GM19395 (cell line): ENCODE results near the gene ADSS1.

ENCODE experiments used
- ATAC-seq: cut with Tn5 transposase; IDR thresholded peaks from one replicate; pipeline ENCODE4 v1.9.1; 2021; ENCODE audit warnings: mild to moderate bottlenecking, moderate library complexity; ENCODE audit not compliant: unreplicated experiment

Gene ADSS1

DNA sequence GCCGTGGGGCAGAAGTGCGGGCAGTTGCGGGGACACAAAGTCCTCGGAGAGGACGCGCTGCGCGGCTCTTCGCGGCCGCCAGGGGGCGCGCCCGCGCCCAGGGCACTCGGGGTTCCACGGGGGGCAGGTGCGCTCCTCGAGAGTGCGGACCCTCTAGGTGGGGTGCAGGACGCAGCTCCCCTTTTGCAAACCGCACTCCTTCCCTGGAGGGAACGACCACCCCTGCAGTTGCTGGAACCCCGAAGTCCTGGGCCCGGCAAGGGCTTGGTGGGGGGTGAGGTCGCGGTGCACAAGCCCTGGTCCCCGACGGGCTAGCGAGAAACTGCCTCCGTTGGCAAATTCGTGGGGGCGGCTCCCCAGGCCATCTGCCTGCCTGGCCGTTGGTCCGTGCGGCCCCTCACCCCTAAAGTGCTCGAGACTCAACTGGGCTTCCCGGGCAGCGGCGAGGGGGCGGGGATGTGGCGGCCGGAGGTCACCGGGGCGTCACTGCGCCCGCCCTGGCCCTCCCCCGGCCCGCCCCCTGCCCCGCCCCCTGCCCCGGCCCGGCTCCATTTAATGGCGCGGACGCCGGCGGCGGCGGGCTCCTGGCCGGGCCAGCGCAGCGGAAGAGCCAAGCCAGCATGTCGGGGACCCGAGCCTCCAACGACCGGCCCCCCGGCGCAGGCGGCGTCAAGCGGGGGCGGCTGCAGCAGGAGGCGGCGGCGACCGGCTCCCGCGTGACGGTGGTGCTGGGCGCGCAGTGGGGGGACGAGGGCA lies at the start of gene ADSS1:
Gene ADSS1, plus strand, starts transcription at position 579 of the 756 bp plus-strand sequence. Its CDS starts 42 bp downstream, at position 621.
- peak; percentile 69 for ATAC-seq

GRCh38 chr14:104675447-104675846 lies 48.6 kb upstream of the ADSS1 start:
- ATAC-seq: no peak

DNA sequence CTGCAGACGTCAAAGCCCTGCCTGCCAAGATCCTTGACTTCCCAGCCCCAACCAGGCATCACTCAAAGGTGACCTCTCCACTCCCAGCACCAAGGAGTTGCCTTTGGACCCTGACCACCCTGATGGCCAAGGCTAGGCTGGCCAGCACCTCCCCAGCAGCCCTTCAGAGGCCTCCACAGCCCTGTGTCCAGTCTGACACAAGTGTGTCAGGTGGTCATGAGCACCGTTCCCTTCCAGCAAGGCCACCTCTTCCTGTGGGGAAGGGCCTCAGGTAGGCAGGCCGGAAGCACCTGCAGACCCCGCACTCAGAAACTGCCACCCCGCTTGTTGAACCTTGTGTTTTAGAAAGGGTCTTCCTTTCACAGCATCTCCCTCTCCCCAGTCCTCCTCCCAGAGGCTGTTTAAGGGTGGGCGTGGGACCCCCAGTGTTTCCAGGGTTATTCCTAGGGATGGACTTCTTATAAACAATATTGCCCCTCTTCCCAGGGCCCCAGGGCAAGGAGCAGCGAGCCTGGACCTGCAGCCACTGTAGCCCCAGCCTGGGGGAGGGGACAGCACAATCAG lies 47.8 kb upstream of the ADSS1 start:
- ATAC-seq: no peak

- ATAC-seq: peak; percentile 24
These were observed 47.1 kb upstream of the ADSS1 start for GRCh38 chr14:104676694-104677511.

GRCh38 chr14:104677512-104678332 lies 46.3 kb upstream of the ADSS1 start:
- ATAC-seq: peak; percentile 56

DNA sequence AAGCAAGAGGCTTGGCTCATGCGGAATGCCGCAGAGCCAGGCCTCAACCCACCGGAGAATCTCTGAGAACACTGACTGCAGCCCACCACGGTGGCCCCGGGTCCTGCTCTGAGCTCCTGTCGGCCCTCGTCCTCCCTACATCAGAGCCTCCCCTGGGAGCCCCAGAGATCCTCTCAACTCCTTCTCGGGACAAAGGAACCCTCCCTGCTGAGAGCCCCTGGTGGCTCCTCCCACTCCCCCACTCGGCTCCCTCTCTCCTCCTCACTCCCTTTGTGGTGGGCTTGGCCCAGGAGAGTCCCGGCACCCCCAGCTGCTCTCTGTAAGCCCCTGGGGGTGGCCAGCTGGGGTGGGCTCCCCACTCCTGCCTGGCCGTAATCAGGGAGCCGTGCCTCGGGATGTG lies 45.7 kb upstream of the ADSS1 start:
- ATAC-seq: peak; percentile 15

- ATAC-seq: no peak
These were observed 44.9 kb upstream of the ADSS1 start for GRCh38 chr14:104678901-104679705.

- no peak for ATAC-seq
These were observed 43.8 kb upstream of the ADSS1 start for GRCh38 chr14:104680056-104680805.

DNA sequence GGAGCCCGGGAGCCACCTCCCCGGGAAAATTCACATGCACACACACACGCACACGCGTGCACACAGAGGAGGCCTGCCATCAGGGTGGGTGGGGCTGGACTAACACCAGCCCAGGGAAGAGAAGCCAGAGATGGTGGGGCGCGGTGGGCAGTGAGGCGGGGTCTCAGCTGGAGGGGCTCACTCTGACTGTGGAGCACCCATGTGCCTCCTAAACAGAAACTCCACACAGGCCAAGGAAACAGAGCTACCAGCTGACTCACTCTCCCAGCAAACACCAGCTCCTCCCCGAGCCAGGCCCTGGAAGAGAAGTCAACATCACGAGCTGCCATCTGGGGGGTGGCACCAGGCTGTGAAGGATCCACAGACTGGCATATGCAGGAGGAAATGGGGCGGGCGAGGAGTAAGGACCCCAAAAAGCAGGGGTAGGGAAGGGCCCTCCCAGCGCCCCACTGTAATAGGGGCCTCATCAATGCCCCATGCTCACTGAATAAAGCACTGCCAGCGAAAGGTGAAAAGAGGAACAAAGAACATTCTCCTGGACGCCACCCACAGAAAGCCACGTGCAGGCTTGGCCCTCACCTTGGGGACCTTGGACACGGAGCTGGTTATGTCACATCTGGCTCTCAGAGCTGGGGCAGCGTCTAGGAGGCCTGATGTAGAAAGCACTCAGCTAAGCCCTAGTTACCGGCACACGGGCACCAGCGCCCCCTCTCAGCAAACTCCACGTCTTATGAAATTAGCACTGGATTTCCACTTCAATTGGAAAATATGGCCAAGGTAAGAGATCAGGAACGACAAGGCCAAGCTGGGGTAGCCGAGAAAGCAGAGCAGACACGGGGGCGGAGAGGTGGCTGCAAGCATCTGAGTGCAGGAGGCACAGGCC lies 43.0 kb upstream of the ADSS1 start:
- no peak for ATAC-seq

DNA sequence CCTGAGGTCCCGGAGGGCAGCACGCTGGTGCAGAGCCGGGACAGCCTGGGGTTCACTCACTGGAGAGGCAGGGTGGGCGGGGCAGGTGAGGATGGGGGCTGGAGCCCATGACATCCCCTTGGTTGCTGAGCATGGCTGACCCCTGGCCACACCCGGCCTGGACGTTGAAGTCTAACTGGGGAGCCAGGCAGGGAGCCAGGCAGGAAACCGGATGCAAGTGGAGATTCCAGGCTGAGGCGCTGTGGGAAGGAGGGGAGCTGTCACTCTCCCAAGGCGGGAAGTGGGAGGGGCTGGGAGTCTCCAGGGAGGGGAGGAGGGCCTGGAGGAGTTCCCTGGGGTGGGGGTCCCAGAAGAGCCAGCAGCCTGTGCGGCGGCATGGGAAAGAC lies 42.3 kb upstream of the ADSS1 start:
- ATAC-seq: no peak

DNA sequence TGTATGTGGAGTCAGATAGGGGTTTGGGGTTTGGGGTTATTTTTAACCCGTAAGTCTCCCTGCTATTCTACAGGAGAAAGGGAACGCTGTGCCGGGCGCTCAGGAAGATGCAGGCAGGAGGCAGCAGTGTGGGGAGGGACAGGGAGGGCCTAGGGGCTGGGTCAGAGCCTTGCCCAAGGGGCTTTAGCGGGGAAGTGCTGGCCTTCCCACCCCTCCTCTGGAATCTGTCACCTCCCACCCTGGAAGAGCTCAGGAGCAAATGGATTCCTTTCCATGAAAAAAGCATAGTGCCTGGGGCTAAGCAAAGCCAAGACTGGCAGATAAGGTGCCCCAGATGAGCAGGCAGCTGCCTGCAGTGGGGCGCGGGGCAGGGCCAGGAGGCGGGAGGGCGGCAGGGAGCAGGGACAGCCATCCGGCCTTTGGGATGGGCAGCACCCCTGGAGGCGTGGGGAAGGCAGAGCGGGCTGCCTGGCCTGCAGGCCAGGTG lies 41.9 kb upstream of the ADSS1 start:
- ATAC-seq: no peak

DNA sequence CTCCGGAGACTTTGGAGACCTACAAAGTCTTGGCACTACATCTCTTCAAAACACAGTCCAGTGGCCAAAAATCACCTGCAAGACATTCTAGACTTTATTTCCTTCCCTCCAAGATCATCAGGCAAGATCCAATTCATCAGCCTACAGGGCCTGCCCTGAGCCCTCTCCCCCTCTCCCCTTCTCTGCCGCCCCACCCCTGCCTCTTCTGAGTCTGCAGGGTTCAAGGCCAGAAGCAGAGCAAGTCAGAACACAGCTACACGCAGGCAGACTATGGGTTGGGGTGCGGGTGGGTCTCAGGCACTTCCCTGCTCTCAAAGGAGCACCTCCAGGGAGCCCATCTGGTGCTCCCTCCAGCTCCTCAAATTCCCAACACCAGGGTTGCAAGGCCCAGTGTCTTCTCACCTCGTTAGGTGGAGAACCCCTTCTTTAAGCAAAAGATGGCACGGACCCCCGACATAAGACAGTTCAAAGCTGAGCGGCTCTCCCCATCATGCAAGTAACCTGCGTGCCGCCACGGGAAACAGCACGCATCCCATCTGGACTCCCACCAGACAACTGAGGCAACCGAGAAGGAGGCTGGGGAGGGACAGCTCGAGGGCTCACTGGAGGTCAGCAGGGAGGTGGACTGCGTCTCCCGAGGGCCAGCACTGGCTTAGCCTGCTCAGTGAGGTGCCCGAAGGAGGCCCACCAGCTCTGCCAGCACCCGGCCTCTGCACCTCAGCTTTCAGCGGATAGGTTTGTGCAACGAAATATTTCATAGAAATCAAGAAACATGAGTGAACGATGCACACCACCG lies 40.2 kb upstream of the ADSS1 start:
- no peak for ATAC-seq

- no peak for ATAC-seq
These were observed 39.6 kb upstream of the ADSS1 start for GRCh38 chr14:104684449-104684821.

DNA sequence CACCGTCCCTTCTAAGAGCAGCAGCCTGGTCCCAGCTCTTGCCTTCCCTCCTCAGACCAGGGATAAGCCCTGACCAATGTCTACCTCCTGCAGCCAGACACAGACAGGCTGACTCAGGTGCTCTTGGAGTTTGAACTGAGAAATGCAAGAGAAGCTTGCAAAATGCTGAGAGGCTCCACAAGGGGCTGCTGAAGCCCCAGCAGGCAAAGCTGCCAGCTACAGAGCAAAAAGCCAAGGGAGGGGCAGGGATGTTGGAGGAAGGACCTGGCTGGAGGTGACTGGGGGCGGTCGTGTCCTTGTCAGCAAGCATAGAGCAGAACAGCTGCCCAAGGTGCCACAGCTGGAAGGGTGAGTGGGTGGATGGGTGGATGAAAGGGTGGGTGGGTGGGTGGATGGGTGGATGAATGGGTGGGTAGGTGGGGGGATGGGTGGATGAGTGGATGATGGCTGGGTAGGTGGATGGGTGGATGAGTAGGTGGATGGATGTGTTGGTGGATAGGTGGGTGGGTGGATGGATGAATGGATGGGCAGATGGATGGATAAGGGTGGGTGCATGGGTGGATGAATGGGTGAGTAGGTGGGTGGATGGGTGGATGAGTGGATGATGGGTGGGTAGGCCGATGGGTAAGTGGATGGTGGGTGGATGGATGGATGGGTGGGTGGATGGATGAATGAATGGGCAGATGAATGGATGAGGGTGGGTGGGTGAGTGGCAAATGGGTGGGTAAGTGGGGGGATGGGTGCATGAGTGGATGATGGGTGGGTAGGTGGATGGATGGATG lies 38.6 kb upstream of the ADSS1 start:
- ATAC-seq: no peak

DNA sequence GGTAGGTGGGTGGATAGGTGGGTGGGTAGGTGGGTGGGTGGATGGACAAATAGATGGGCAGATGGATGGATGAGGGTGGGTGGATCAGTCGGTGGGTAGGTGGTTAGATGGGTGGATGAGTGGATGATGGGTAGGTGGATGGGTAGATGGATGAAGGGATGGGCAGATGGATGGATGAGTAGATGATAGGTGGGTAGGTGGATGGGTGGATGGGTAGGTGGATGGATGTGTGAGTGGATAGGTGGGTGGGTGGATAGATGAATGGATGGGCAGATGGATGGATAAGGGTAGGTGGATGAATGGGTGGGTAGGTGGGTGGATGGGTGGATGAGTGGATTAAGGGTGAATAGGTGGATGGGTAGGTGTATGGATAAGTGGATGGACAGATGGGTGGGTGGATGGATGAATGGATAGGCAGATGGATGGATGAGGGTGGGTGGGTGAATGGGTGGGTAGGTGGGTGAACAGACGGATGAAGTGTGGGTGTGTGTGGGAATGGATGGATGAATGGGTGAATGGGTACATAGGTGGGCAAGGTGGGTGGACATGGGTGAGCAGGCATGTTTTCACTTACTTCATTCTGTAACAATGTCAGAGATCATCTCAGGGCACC lies 37.9 kb upstream of the ADSS1 start:
- ATAC-seq: no peak
